Measurements from ENCODE around the gene XKR8.

Gene XKR8

GRCh38 chr1:27956761-27957160, 3.0 kb upstream of the XKR8 start:
- no peak for DNase-seq

- DNase-seq: no peak
These were observed 2.1 kb upstream of the XKR8 start for GRCh38 chr1:27957655-27958054.

- no peak for DNase-seq
These were observed 1.3 kb upstream of the XKR8 start for GRCh38 chr1:27958513-27958912.

- peak in 5 of 14 donors; percentile 23 to 75 (median 41) for DNase-seq
These were observed 1.2 kb downstream of the XKR8 start for GRCh38 chr1:27960762-27961645.

GRCh38 chr1:27961646-27962221, 2.0 kb downstream of the XKR8 start:
- peak in 1 of 14 donors; percentile 13 for DNase-seq

GRCh38 chr1:27963393-27963792, 3.6 kb downstream of the XKR8 start:
- DNase-seq: peak in 1 of 14 donors; percentile 8

- DNase-seq: no peak
These were observed 6.8 kb downstream of the XKR8 start for GRCh38 chr1:27966402-27967105.

- peak in 2 of 14 donors; percentile 11 to 28 for DNase-seq
These were observed 7.5 kb downstream of the XKR8 start for GRCh38 chr1:27967106-27967883.

GRCh38 chr1:27967884-27968466, 8.2 kb downstream of the XKR8 start:
- no peak for DNase-seq

GRCh38 chr1:27968692-27969091, 8.9 kb downstream of the XKR8 start:
- DNase-seq: no peak

- DNase-seq: peak in 2 of 14 donors; percentile 11 to 39
These were observed 10.6 kb downstream of the XKR8 start for GRCh38 chr1:27970401-27970800.

- DNase-seq: peak in 3 of 14 donors; percentile 19 to 36 (median 31)
These were observed 11.9 kb downstream of the XKR8 start for GRCh38 chr1:27971674-27972073.

GRCh38 chr1:27972141-27972540, 12.4 kb downstream of the XKR8 start:
- no peak for DNase-seq

- peak in 2 of 14 donors; percentile 8 to 23 for DNase-seq
These were observed 14.1 kb downstream of the XKR8 start for GRCh38 chr1:27973771-27974416.

- DNase-seq: no peak
These were observed 14.6 kb downstream of the XKR8 start for GRCh38 chr1:27974417-27974781.

GRCh38 chr1:27979151-27979858, 19.5 kb downstream of the XKR8 start:
- peak in 2 of 14 donors; percentile 7 to 10 for DNase-seq

GRCh38 chr1:27979859-27980201, 20.1 kb downstream of the XKR8 start:
- DNase-seq: no peak

- no peak for DNase-seq
These were observed 20.6 kb downstream of the XKR8 start for GRCh38 chr1:27980216-27980845.

- DNase-seq: peak in 1 of 14 donors; percentile 12
These were observed 21.4 kb downstream of the XKR8 start for GRCh38 chr1:27981145-27981544.

GRCh38 chr1:27990920-27991537, 31.3 kb downstream of the XKR8 start:
- no peak for DNase-seq

Data from C1 segment of cervical spinal cord (tissue), 14 donors.